ENCODE results near the gene SMO.
"Not testable (repeated sequence)": the region's sequence is repeated elsewhere in the genome, so short reads cannot be mapped to it uniquely, and the experiment has no call there.

Gene SMO

DNA sequence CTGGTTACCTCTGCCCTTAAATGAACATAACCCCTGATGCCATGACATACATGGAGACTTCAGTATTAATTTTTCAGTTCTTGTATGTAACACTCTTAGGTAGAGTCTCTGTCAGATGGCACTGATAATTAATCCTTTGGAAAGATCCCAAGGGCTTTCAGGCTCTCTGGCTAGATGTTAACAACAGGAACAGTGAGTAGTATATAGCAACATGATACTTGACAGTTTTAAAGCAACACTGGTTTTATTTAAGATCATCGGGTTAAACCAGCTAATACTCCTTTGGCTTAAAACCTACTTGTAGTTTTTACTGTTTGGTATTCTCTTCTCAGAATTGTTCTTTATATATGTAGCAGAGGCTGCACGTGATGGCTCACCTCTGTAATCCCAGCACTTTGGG, 63.7 kb downstream of the SMO start:
- Mint-ChIP-seq H3K27me3 (ENCODE audit: low read depth) (no peaks in the 10 kb centered on the region), H3K9me3 (no peaks in the 10 kb centered on the region), H3K36me3 (ENCODE audit: low read depth) (peaks cover 5% of the 10 kb centered on the region), H3K4me3 (no peak overlapping the region), H3K27ac (no peak overlapping the region), H3K4me1 (peaks cover 11% of the 10 kb centered on the region)
- TF ChIP-seq, protein P1, sequence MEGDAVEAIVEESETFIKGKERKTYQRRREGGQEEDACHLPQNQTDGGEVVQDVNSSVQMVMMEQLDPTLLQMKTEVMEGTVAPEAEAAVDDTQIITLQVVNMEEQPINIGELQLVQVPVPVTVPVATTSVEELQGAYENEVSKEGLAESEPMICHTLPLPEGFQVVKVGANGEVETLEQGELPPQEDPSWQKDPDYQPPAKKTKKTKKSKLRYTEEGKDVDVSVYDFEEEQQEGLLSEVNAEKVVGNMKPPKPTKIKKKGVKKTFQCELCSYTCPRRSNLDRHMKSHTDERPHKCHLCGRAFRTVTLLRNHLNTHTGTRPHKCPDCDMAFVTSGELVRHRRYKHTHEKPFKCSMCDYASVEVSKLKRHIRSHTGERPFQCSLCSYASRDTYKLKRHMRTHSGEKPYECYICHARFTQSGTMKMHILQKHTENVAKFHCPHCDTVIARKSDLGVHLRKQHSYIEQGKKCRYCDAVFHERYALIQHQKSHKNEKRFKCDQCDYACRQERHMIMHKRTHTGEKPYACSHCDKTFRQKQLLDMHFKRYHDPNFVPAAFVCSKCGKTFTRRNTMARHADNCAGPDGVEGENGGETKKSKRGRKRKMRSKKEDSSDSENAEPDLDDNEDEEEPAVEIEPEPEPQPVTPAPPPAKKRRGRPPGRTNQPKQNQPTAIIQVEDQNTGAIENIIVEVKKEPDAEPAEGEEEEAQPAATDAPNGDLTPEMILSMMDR (IDR thresholded peaks at IDR 0.05; ENCODE audit: unreplicated experiment in 3 of 3): no peak

DNA sequence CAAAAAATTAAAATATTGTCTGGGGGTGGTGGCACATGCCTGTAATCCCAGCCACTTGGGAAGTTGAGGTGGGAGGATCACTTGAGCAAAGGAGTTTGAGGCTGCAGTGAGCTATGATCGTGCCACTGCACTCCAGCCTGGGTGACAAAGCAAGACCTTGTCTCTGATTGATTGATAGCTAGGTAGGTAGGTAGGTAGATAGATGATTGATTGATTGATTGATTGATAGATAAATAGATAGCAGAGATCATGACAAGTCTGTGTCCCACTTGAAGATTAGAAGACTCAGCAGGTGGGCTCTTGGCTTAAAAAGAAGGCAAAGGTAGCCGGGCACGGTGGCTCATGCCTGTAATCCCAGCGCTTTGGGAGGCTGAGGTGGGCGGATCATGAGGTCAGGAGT, 64.2 kb downstream of the SMO start:
- H3K36me3 Mint-ChIP-seq (ENCODE audit: low read depth); H3K27ac Mint-ChIP-seq; H3K4me3 Mint-ChIP-seq; H3K27me3 Mint-ChIP-seq (ENCODE audit: low read depth); H3K9me3 Mint-ChIP-seq: not testable (repeated sequence)
- peaks cover 11% of the 10 kb centered on the region for H3K4me1 Mint-ChIP-seq

DNA sequence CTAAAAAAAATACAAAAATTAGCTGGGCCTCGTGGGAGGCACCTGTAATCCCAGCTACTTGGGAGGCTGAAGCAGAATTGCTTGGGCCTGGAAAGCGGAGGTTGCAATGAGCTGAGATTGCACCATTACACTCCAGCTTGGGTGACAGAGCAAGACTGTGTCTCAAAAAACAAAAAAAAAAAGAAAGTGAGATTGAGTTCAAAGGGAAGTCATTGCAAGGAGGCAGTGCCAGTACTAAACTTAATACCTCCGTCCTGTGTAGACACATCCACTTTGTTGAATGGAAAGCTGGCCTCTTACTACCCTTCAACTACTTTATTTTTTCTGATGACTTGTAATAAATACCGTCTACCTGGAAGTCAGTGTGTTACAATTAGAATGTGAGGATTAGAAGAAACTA, 67.4 kb downstream of the SMO start:
- Mint-ChIP-seq H3K9me3 (no peaks in the 10 kb centered on the region), H3K4me1 (peaks cover 11% of the 10 kb centered on the region), H3K4me3 (no peak overlapping the region), H3K36me3 (ENCODE audit: low read depth) (no peaks in the 10 kb centered on the region), H3K27me3 (ENCODE audit: low read depth) (no peaks in the 10 kb centered on the region), H3K27ac (no peak overlapping the region)
- TF ChIP-seq, protein P1 (IDR thresholded peaks at IDR 0.05; ENCODE audit: unreplicated experiment in 3 of 3): no peak

GRCh38 chr7:129256221-129256620, 67.8 kb downstream of the SMO start:
- H3K27ac Mint-ChIP-seq: no peak overlapping the region
- TF ChIP-seq, protein P1 (IDR thresholded peaks at IDR 0.05; ENCODE audit: unreplicated experiment in 3 of 3): no peak
- no peaks in the 10 kb centered on the region for H3K36me3 Mint-ChIP-seq (ENCODE audit: low read depth)

GRCh38 chr7:129257168-129257567, 68.7 kb downstream of the SMO start:
- TF ChIP-seq, protein P1 (IDR thresholded peaks at IDR 0.05; ENCODE audit: unreplicated experiment in 3 of 3): no peak
- Mint-ChIP-seq H3K4me1 (peaks cover 6% of the 10 kb centered on the region), H3K27me3 (ENCODE audit: low read depth) (no peaks in the 10 kb centered on the region), H3K36me3 (ENCODE audit: low read depth) (no peaks in the 10 kb centered on the region), H3K27ac (no peak overlapping the region), H3K9me3 (no peaks in the 10 kb centered on the region), H3K4me3 (no peak overlapping the region)

More at GRCh38 chr7:129256221-129256620, 67.8 kb downstream of the SMO start:
- no peaks in the 10 kb centered on the region for H3K9me3 Mint-ChIP-seq
- H3K4me3 Mint-ChIP-seq: no peak overlapping the region
- no peaks in the 10 kb centered on the region for H3K27me3 Mint-ChIP-seq (ENCODE audit: low read depth)
- peaks cover 11% of the 10 kb centered on the region for H3K4me1 Mint-ChIP-seq

DNA sequence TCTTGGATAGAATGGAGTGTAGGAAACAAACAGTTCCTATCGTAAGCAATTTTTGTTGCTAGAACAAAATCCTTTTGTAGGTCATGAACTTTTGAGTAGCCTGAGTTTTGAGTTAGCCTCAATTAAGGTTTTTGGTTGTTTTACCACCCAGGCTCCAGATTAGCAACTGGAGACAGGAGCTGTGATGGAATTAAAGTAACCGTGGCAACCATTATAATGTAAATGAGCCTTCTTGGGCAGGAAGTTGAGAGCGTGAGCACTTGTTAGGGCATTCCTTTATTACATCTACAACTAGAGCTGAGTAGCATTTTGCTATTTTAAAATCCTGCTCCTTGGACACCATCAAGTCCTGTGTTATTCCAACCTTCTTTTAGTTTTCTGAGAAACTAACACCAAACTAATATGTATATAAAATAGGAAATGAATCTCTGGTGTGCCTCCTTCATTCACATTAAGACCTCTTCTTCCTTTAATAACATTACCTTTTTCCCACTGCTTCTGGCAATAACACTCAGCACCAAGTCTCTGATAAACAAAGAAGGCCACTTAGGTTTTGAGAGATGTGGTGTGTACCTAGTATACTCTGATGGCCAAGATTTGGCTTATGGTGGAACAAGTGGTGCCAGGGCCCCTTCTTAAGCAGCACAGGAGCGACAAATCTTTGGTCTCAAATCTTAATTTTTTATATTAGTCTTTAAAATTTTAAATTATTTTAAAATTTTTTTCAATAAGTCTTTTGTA, 70.4 kb downstream of the SMO start:
- Mint-ChIP-seq H3K4me3 (no peak overlapping the region), H3K4me1 (no peaks in the 10 kb centered on the region), H3K36me3 (ENCODE audit: low read depth) (no peaks in the 10 kb centered on the region), H3K27ac (peak overlapping the region in 1 of 3 experiments; percentile 57), H3K27me3 (ENCODE audit: low read depth) (no peaks in the 10 kb centered on the region), H3K9me3 (no peaks in the 10 kb centered on the region)
- TF ChIP-seq, protein P1 (IDR thresholded peaks at IDR 0.05; ENCODE audit: unreplicated experiment in 3 of 3): no peak

All from nephron (organoid).